Measurements from ENCODE around the gene TNFSF13B. TPM values are rescaled to one million over a fixed set of nuclear protein-coding genes. Genes with fewer than 3 reads are reported as not detected.

Gene TNFSF13B
- total and polyA plus RNA-seq, 12 donors = 0.52 to 20.8 (median 2.0) TPM

GRCh38 chr13:108345016-108345415 is 75.5 kb downstream of the TNFSF13B start:
- WGBS, 2 donors = 82 to 84% methylated on average over 10 of the region's 10 CpGs

GRCh38 chr13:108346376-108346775 is 76.9 kb downstream of the TNFSF13B start:
- no peak for TF ChIP-seq CTCF (IDR thresholded peaks at IDR 0.05)
- DNase-seq (no peak), ATAC-seq (no peak)
- Histone ChIP-seq H3K4me3 (no peak overlapping the region), H3K27ac (no peak overlapping the region), H3K27me3 (peaks cover 0 to 30% (median 0%) of the 10 kb centered on the region in 7 donors), H3K9me3 (no peaks in the 10 kb centered on the region), H3K4me1 (peaks cover 0 to 15% (median 0%) of the 10 kb centered on the region in 9 donors), H3K36me3 (no peaks in the 10 kb centered on the region)
- 52 to 54% methylated on average over 8 of the region's 8 CpGs for WGBS, 2 donors
- intact Hi-C loops (cut with DNase I) = loop anchor here in 3 of 10 donors (2.0 to 10.0 kb wide), 3 partner anchors 158 to 550 kb away; no protein-coding TSS in a partner anchor

More at GRCh38 chr13:108345016-108345415, 75.5 kb downstream of the TNFSF13B start:
- no peaks in the 10 kb centered on the region for H3K9me3 ChIP-seq
- no peak overlapping the region for H3K27ac ChIP-seq
- H3K27me3 ChIP-seq = peaks cover 0 to 25% (median 0%) of the 10 kb centered on the region in 7 donors
- peaks cover 0 to 15% (median 0%) of the 10 kb centered on the region in 9 donors for H3K4me1 ChIP-seq
- H3K4me3 ChIP-seq = no peak overlapping the region
- no peaks in the 10 kb centered on the region for H3K36me3 ChIP-seq
- TF ChIP-seq CTCF (IDR thresholded peaks at IDR 0.05) = no peak
- no peak for ATAC-seq
- intact Hi-C loops (cut with DNase I) = loop anchor here in 2 of 10 donors (10.0 kb wide), 2 partner anchors 160 to 550 kb away; no protein-coding TSS in a partner anchor
- no peak for DNase-seq

- WGBS, 2 donors = 85% methylated on average over 1 of the region's 1 CpG
- no peak for TF ChIP-seq CTCF (IDR thresholded peaks at IDR 0.05)
- ATAC-seq = no peak
These were observed 79.8 kb downstream of the TNFSF13B start for GRCh38 chr13:108349269-108349668.

GRCh38 chr13:108350579-108350978 is 81.1 kb downstream of the TNFSF13B start:
- WGBS, 2 donors = 87 to 92% methylated on average over 9 of the region's 9 CpGs
- ATAC-seq (no peak), DNase-seq (no peak)
- TF ChIP-seq CTCF (IDR thresholded peaks at IDR 0.05) = no peak
- Histone ChIP-seq H3K4me1 (peaks cover 0 to 7% (median 0%) of the 10 kb centered on the region in 9 donors), H3K27ac (no peak overlapping the region), H3K27me3 (peaks cover 0 to 16% (median 0%) of the 10 kb centered on the region in 7 donors), H3K4me3 (no peak overlapping the region), H3K9me3 (no peaks in the 10 kb centered on the region), H3K36me3 (no peaks in the 10 kb centered on the region)
- intact Hi-C loops (cut with DNase I) = no loop called here

More at GRCh38 chr13:108349269-108349668, 79.8 kb downstream of the TNFSF13B start:
- DNase-seq = no peak
- Histone ChIP-seq H3K36me3 (no peaks in the 10 kb centered on the region), H3K27me3 (peaks cover 0 to 27% (median 0%) of the 10 kb centered on the region in 7 donors), H3K27ac (no peak overlapping the region), H3K4me1 (peaks cover 0 to 7% (median 0%) of the 10 kb centered on the region in 9 donors), H3K9me3 (no peaks in the 10 kb centered on the region), H3K4me3 (no peak overlapping the region)
- intact Hi-C loops (cut with DNase I) = loop anchor here in 2 of 10 donors (10.0 kb wide), 2 partner anchors 156 to 546 kb away; no protein-coding TSS in a partner anchor

Data from heart right ventricle (tissue), 16 donors.